Right renal cortex interstitium (tissue), 3 donors: ENCODE results near the gene BGLAP. TPM values are rescaled to one million over a fixed set of nuclear protein-coding genes. Genes with fewer than 3 reads are reported as not detected.
A peak's percentile ranks its signal among the peaks of the same experiment; 100 is the strongest.

Experiments used
- DNase-seq, 3 donors: peaks; one replicate each; pipeline ENCODE4 v3.0.0-alpha.2; 2013; ENCODE audit warnings: low read depth in 3 of 3, low spot score in 2 of 3
- polyA plus RNA-seq, 3 donors: library from polyadenylated mRNA; unstranded; fragments of 120-200 nt; gene quantifications; one replicate each; pipeline ENCODE4 v1.2.1, GENCODE V29; 2013; ENCODE audit not compliant: insufficient read length in 3 of 3

BGLAP gene
- polyA plus RNA-seq, 3 donors: 1.1 to 1.5 (median 1.3) TPM

DNA sequence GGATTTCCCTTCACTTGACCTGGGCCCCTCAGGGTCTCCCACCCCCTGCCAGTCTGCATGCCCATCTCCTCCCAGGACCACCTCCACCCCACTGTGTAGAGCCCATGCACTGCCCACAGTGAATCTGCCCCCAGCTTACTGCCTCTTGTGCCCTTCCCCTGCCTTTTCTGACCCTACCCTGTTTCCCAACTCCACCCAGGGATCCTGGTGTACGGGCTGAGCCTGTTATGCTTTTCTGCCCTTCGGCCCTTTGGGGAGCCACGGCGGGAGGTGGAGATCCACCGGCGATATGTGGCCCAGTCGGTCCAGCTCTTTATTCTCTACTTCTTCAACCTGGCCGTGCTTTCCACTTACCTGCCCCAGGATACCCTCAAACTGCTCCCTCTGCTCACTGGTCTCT lies 44.1 kb downstream of the BGLAP start:
- no peak for DNase-seq

DNA sequence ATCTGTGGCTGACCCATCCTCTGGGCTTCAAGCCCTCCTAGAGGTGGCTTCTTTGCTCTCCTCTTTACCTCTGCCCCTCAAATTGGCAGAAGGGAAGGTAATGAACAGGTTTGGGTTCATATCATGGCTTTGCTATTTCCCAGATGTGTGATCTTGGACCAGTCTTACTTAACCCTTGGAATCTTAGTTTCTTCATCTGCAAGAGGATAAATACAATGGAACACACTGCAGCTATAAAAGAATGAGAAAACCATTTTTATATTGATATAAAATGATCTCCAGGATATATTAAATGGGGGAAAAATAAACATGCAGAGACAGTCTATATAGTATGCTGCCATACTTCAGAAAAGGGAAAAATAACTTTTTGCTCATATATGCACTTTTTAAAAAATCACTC lies 47.9 kb downstream of the BGLAP start:
- DNase-seq: no peak

DNA sequence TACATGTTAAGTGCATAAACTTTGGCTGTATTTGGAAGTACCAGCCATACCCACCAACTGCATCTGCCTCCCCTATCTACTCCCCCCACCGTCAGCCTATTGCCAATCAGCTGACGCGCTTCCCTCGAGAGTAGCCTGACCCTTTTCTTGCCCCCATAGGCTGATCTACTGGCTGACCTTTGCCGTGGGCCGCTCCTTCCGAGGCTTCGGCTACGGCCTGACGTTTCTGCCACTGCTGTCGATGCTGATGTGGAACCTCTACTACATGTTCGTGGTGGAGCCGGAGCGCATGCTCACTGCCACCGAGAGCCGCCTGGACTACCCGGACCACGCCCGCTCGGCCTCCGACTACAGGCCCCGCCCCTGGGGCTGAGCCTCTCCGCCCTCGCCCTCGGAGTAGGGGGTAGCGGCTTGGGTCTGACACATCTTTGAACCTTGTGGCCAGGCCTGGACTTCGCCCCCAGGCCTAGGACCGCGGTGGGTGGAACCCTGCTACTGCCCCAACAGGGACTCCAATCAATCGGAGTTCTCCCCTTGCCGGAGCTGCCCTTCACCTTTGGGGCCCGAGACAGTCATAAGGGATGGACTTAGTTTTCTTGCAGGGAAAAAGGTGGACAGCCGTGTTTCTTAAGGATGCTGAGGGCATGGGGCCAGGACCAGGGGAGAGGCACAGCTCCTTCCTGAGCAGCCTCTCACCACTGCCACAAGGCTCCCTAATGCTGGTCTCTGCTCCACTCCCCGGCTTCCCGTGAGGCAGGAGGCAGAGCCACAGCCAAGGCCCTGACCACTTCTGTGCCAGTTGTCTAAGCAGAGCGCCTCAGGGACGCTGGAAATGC lies 49.5 kb downstream of the BGLAP start:
- DNase-seq: peak in 2 of 3 donors; percentile 61 to 62

Other genes starting within 250 kb of the BGLAP start
- gene SSR2, start 221.2 kb upstream of the BGLAP start, polyA plus RNA-seq: 100 to 1,000 TPM; 425 to 439 (median 435) TPM
- 10 to 100 TPM; 47.6 to 53.0 (median 49.8) TPM for gene UBQLN4, start 188.4 kb upstream of the BGLAP start, polyA plus RNA-seq
- 10 to 100 TPM; 52.4 to 58.7 (median 55.7) TPM for gene LAMTOR2, start 187.4 kb upstream of the BGLAP start, polyA plus RNA-seq
- 10 to 100 TPM; 48.2 to 62.7 (median 54.4) TPM for gene RAB25, start 181.0 kb upstream of the BGLAP start, polyA plus RNA-seq
- 10 to 100 TPM; 42.6 to 44.5 (median 44.2) TPM for gene MEX3A, start 159.7 kb upstream of the BGLAP start, polyA plus RNA-seq
- 10 to 100 TPM; 71.7 to 83.8 (median 82.5) TPM for gene LMNA, start 127.5 kb upstream of the BGLAP start, polyA plus RNA-seq
- gene SEMA4A, start 88.6 kb upstream of the BGLAP start, polyA plus RNA-seq: 10 to 100 TPM; 14.8 to 19.9 (median 18.3) TPM
- 10 to 100 TPM; 28.8 to 31.0 (median 30.0) TPM for gene SLC25A44, start 48.1 kb upstream of the BGLAP start, polyA plus RNA-seq
- gene PMF1, start 29.2 kb upstream of the BGLAP start, polyA plus RNA-seq: 10 to 100 TPM; 77.2 to 85.1 (median 81.0) TPM
- 1 to 10 TPM; 3.0 to 4.4 (median 3.0) TPM for gene PAQR6, start 5.9 kb downstream of the BGLAP start, polyA plus RNA-seq
- gene SMG5, start 40.6 kb downstream of the BGLAP start, polyA plus RNA-seq: 10 to 100 TPM; 55.0 to 58.3 (median 57.6) TPM
- 1 to 10 TPM; 4.1 to 4.8 (median 4.8) TPM for gene TMEM79, start 42.1 kb downstream of the BGLAP start, polyA plus RNA-seq
- 10 to 100 TPM; 48.9 to 55.1 (median 54.5) TPM for gene GLMP, start 53.5 kb downstream of the BGLAP start, polyA plus RNA-seq
- not detected for gene VHLL, start 57.1 kb downstream of the BGLAP start, polyA plus RNA-seq
- 100 to 1,000 TPM; 386 to 411 (median 410) TPM for gene CCT3, start 96.1 kb downstream of the BGLAP start, polyA plus RNA-seq
- gene TSACC, start 96.3 kb downstream of the BGLAP start, polyA plus RNA-seq: under 1 TPM; 0.50 to 0.83 (median 0.69) TPM
- 10 to 100 TPM in 2 of 3 donors, 1 to 10 TPM in 1; 8.7 to 12.3 (median 10.7) TPM for gene RHBG, start 127.0 kb downstream of the BGLAP start, polyA plus RNA-seq